ENCODE measurements around the gene GDPGP1.

The GDPGP1 gene

GRCh38 chr15:90223441-90224165, 10.4 kb upstream of the GDPGP1 start:
- H3K27ac ChIP-seq, result no peak overlapping the region
- DNase-seq (ENCODE audit: low read depth, low spot score), result no peak

DNA sequence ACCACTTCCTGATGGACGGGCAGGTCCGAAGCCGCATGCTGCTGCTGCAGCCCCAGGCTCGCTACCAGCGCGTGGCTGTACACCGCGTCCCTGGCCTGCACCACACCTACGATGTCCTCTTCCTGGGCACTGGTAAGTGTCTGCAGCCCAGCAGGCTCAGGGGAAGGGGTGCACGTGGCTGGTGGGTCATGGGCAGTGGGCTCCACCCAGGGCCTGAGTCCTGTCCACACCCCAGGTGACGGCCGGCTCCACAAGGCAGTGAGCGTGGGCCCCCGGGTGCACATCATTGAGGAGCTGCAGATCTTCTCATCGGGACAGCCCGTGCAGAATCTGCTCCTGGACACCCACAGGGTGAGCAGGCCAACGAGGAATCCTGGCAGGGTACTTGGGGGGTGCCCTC, 9.0 kb upstream of the GDPGP1 start:
- H3K27ac ChIP-seq, result no peak overlapping the region
- DNase-seq (ENCODE audit: low read depth, low spot score), result no peak

- no peak overlapping the region for H3K27ac ChIP-seq
- DNase-seq (ENCODE audit: low read depth, low spot score), result no peak
Measured at GRCh38 chr15:90225504-90226234, 8.3 kb upstream of the GDPGP1 start.

DNA sequence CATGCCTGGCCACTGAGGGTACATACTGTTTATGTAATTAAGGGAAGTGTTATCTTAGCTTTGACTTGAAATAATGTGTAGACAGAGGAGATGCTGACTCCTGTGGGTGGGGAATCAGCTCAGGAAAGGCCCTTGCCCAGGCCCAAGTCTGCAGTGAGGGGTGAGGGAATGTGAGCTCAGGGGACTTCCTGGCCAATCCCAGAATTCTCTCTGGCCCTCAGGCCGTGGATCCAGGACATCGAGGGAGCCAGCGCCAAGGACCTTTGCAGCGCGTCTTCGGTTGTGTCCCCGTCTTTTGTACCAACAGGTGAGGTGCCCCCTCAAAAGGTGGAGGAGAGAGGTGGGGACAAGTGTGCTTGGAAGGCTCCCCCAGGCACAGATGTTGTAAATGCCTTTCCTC, 6.7 kb upstream of the GDPGP1 start:
- no peak overlapping the region for H3K27ac ChIP-seq
- no peak for DNase-seq (ENCODE audit: low read depth, low spot score)

- no peak overlapping the region for H3K27ac ChIP-seq
- no peak for DNase-seq (ENCODE audit: low read depth, low spot score)
Measured at GRCh38 chr15:90227816-90228772, 5.9 kb upstream of the GDPGP1 start.

GRCh38 chr15:90228960-90229359, 5.0 kb upstream of the GDPGP1 start:
- H3K27ac ChIP-seq, result no peak overlapping the region

GRCh38 chr15:90230071-90230494, 3.9 kb upstream of the GDPGP1 start:
- peak overlapping the region; percentile 13 for H3K27ac ChIP-seq
- DNase-seq (ENCODE audit: low read depth, low spot score), result no peak

More at GRCh38 chr15:90228960-90229359, 5.0 kb upstream of the GDPGP1 start:
- no peak for DNase-seq (ENCODE audit: low read depth, low spot score)

DNA sequence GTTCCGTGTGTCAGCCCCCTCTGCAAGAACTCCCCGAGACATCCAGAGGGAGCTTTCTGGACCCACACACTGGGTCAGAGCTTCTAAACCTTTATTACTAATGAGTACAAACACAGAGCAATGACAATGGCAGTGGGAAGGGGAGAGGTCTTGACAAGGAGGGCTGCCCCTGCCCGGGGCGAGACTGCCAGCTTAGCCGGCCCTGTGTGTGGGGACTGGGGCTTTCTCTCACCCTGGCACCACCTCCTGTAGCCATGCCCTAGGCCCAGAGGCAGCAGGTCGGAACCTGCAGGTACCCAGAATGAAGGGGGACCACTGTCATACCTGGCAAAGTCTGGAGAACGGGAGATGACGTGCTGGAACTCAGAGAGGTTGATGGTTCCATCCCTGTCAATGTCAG, 3.4 kb upstream of the GDPGP1 start:
- DNase-seq (ENCODE audit: low read depth, low spot score), result no peak
- peak overlapping the region; percentile 27 for H3K27ac ChIP-seq

DNA sequence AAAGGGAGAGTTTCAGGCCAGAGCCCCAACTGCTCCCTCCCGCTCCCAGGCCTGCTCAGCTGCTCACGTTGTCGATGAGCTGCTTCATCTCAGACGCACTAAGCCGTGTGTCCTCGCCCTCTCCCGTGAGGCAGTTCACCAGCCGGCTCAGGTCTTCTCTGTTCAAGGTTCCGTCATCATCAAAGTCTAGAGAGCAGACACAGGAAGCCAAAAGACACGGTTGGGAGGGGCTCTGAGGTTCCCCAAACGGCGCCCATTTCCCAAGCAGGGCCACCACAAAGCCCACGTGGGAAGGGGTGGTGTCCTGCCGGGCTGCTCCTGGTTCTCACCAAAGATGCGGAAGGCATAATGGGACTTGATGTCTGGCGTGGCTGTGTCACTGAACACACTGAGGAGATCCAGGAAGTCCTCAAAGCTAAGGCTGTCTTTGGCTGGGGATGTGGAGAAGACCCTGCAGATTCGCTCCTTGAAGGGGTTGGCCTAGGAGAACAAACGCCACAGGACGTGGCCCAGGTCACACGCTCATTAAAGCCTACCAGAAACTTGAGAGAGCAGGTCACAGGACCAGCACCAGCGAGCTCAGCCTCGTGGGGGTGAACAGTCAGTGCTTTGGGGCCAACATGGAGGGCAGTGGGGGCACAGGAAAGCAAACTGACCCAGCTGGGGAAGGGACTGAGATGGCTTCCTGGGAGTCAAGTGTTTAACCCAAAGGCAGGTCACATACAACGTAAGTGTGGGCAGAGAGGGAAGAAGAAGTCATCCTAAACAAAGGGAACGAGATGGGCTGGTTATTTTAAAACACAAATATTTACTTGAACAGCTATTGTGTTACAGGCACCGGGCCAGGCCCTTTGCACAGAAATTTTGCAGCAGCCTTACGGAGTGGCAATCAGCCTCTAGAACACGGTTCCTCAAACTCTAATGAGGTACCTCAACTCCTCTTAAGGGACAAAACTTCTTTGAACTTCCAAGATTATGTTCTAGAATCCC, 2.7 kb upstream of the GDPGP1 start:
- H3K27ac ChIP-seq, result peak overlapping the region; percentile 27

GRCh38 chr15:90232196-90232595, 1.8 kb upstream of the GDPGP1 start:
- peak overlapping the region; percentile 84 for H3K27ac ChIP-seq
- DNase-seq (ENCODE audit: low read depth, low spot score), result no peak

More for the DNA sequence above, 2.7 kb upstream of the GDPGP1 start:
- DNase-seq (ENCODE audit: low read depth, low spot score), result no peak

DNA sequence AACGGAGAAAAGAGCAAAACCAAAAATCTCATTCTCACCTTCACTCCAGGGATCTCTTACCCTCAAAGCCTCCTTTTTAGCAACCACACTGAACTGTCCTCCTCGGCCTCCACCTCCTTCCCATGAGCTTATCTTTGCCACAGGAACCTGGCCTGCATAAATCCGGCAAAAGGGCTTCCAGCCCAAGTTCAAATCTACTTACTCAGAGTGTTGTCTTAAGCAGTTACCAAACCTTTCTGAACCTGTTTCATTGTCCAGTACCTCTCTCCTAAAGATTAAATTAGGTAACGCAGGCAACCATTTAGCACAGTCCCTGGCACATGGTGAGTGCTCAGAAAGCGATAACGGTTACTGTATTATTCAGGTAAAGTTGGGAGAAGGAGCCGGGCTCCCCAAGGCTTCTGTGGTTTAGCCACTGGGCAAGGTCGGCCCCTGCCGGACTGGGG, 1.0 kb upstream of the GDPGP1 start:
- no peak for DNase-seq (ENCODE audit: low read depth, low spot score)
- peak overlapping the region; percentile 84 for H3K27ac ChIP-seq

- peak; percentile 83 for DNase-seq (ENCODE audit: low read depth, low spot score)
- peak within 1 kb of the TSS; percentile 84 for H3K27ac ChIP-seq
Measured at GRCh38 chr15:90233387-90234095, 468 bp upstream of the GDPGP1 start, which contains the start of gene CIB1. Gene CIB1 (minus strand): TSS chr15:90233941. CDS start chr15:90233885, 56 bp downstream.

GRCh38 chr15:90239371-90239770, 5.4 kb downstream of the GDPGP1 start:
- no peak for DNase-seq (ENCODE audit: low read depth, low spot score)
- no peak overlapping the region for H3K27ac ChIP-seq

- no peak for DNase-seq (ENCODE audit: low read depth, low spot score)
- no peak overlapping the region for H3K27ac ChIP-seq
Measured at GRCh38 chr15:90240856-90241255, 6.8 kb downstream of the GDPGP1 start.

GRCh38 chr15:90241343-90242192, 7.6 kb downstream of the GDPGP1 start:
- no peak overlapping the region for H3K27ac ChIP-seq
- no peak for DNase-seq (ENCODE audit: low read depth, low spot score)

DNA sequence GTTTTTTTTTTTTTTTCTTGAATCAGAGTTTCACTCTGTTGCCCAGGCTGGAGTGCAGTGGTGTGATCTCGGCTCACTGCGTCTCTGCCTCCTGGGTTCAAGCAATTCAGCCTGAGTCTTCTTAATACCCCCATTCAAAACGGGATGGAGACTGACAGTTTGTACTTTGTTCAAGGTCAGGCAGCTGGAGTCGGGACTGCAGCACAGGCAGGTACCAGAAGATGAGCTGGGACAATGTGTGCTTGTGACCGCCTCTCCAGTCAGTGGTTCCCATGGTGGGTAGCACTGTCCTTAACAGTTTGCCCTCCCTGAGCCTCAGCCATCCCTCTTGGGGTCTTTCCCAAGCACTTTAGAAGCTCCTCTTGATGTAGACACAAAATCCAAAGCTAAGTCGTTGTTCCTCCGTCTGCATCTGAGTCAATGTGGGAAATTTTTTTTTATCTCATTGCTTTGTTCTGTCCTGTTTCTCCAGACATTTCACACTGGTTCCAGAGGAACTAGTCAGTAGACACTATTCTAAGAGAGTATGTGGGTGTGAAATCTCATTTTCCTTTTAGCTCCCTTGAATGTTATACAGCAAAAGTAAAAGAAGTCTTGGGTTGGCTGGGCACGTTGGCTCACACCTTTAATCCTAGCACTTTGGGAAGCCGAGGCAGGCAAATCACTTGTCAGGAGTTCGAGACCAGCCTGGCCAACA, 10.1 kb downstream of the GDPGP1 start:
- no peak overlapping the region for H3K27ac ChIP-seq
- no peak for DNase-seq (ENCODE audit: low read depth, low spot score)

GRCh38 chr15:90248789-90249202, 14.8 kb downstream of the GDPGP1 start:
- H3K27ac ChIP-seq, result no peak overlapping the region
- DNase-seq (ENCODE audit: low read depth, low spot score), result no peak
